Measurements from ENCODE around the gene ADAM33.

DNA sequence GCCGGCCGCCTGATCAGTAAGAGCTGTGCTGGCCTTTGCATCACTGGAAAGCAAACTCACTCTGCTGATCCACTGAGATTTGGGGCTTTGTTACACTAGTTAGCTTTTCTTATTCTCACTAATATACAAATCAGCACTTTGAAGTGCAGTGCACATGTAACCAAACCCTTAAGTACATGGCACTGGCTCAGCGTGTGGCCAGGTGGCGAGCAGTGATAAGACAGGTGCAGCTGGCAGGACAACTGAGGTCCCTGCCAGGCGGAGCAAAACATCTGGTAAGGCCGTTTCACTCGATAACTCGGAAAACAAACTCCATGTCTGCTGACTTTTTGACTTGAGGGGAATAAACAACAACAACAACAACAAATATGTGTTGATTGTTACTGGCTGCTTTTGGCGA is 29.6 kb downstream of the ADAM33 start:
- TF ChIP-seq POLR2AphosphoS5 (IDR thresholded peaks at IDR 0.05; ENCODE audit: low read depth, low read length) (no peak), POLR2A (IDR thresholded peaks at IDR 0.05; ENCODE audit: low read depth, low read length) (no peak), POU2F2 (IDR thresholded peaks at IDR 0.05; ENCODE audit: low read depth, low read length) (no peak), TAF1 (IDR thresholded peaks at IDR 0.05; ENCODE audit: low read depth, low read length) (no peak)

Measured in GM12891 (cell line).